ENCODE results near the gene DOK4. TPM values are rescaled to one million over a fixed set of nuclear protein-coding genes. Genes with fewer than 3 reads are reported as not detected.

The DOK4 gene
- total and polyA plus RNA-seq, 2 of the 8 experiments (the other 6 are each of a cell fraction or from before 2014, with no cell fraction given), result 24.0 to 28.9 TPM

- no peak overlapping the region for H2BK120ac ChIP-seq (replicated peaks; ENCODE audit: low read depth, low read length)
- no peak overlapping the region for H3K4ac ChIP-seq (replicated peaks; ENCODE audit: insufficient read length, low read depth, low read length)
- H3K4me2 ChIP-seq (ENCODE audit: insufficient read depth in 1 of 2, low read depth in 2 of 2, low read length in 2 of 2), result no peak overlapping the region
- no peak overlapping the region for H2BK15ac ChIP-seq (ENCODE audit: low read length)
- no peaks in the 10 kb centered on the region for H3K79me2 ChIP-seq (ENCODE audit: control insufficient read depth in 1 of 2, insufficient read depth in 2 of 2, low read length in 2 of 2)
- no peak overlapping the region for H2BK5ac ChIP-seq (ENCODE audit: low read depth, low read length)
- WGBS, 2 experiments (ENCODE audit: extremely low coverage in 1 of 2, insufficient coverage in 1 of 2, insufficient read length in 1 of 2, insufficient replicate concordance in 2 of 2, low coverage in 1 of 2, low lambda C conversion rate in 2 of 2, missing lambda C conversion rate in 1 of 2), result 89% methylated on average over 12 of the region's 12 CpGs; no CpG with 5 or more reads in 1 of the 2 experiments
- POLR2A ChIA-PET (ENCODE audit: partially characterized antibody), result interaction anchor here (1.6 kb wide), 1 partner anchor 8 kb away, joined by 5 read pairs; no protein-coding TSS in a partner anchor
- H3K79me1 ChIP-seq (ENCODE audit: low read depth, low read length), result no peaks in the 10 kb centered on the region
- no peak overlapping the region; the same call in 1 of the 2 replicates for H2BK12ac ChIP-seq (ENCODE audit: low read depth, low read length)
- CTCF ChIA-PET (ENCODE audit: partially characterized antibody), result interaction anchor here (0.6 to 8.8 kb wide), 5 partner anchors 9 to 47 kb away, joined by 3 to 89 read pairs (median 5); partner anchors contain the start of gene POLR2C
- no peak overlapping the region for H3K14ac ChIP-seq (ENCODE audit: insufficient read length)
- no peak overlapping the region for H3K56ac ChIP-seq (replicated peaks; ENCODE audit: insufficient read length, low read depth, low read length)
- H3K4me1 ChIP-seq (replicated peaks in 1 of 4; ENCODE audit: control insufficient read depth in 3 of 4, insufficient read depth in 4 of 4, low read length in 3 of 4), result peaks cover 0 to 13% (median 7%) of the 10 kb centered on the region in 4 experiments; a peak in 6 of 7 replicates
- no peak overlapping the region for H4K8ac ChIP-seq (ENCODE audit: extremely low read depth, insufficient read depth, low read length)
- no peak overlapping the region for H3K9ac ChIP-seq (replicated peaks in 1 of 4; ENCODE audit: extremely low read depth in 1 of 4, low read depth in 3 of 4, low read length in 3 of 4)
- H3K4me3 ChIP-seq (ENCODE audit: extremely low read depth in 1 of 4, insufficient read depth in 2 of 4, low read depth in 3 of 4, low read length in 4 of 4), result no peak overlapping the region
- no peaks in the 10 kb centered on the region for H4K20me1 ChIP-seq (replicated peaks in 1 of 2; ENCODE audit: control insufficient read depth in 1 of 2, insufficient read depth in 2 of 2, low read length in 2 of 2)
- no peak overlapping the region for H4K91ac ChIP-seq (replicated peaks; ENCODE audit: insufficient read length, low read length)
- no peak overlapping the region for H2AK5ac ChIP-seq (ENCODE audit: low read depth, low read length)
- H3K27me3 ChIP-seq (replicated peaks in 1 of 4; ENCODE audit: control insufficient read depth in 3 of 4, extremely low read depth in 1 of 4, insufficient read depth in 3 of 4, low read length in 3 of 4), result no peaks in the 10 kb centered on the region
- H3K9me3 ChIP-seq (ENCODE audit: insufficient read depth in 2 of 2, low read depth in 1 of 2, low read length in 1 of 2), result no peaks in the 10 kb centered on the region
- H3K36me3 ChIP-seq (ENCODE audit: control insufficient read depth in 2 of 4, insufficient read depth in 4 of 4, low read length in 3 of 4), result no peaks in the 10 kb centered on the region
- no peak for DNase-seq (ENCODE audit: low read depth in 1 of 2, low spot score in 2 of 2)
- no peak overlapping the region for H3K18ac ChIP-seq (ENCODE audit: extremely low read depth, low read length)
- H4K5ac ChIP-seq (ENCODE audit: insufficient read length, low read depth, low read length), result no peak overlapping the region
- H3K23ac ChIP-seq (ENCODE audit: insufficient read length), result no peak overlapping the region
- no peak overlapping the region for H3K27ac ChIP-seq (ENCODE audit: low read depth, low read length)
- FAIRE-seq, result no peak
- H2BK20ac ChIP-seq (ENCODE audit: low read length), result no peak overlapping the region
- H2AFZ ChIP-seq (ENCODE audit: low read length), result no peak overlapping the region
- peaks cover under 1% of the 10 kb centered on the region; the same call in 1 of the 2 replicates for H3K23me2 ChIP-seq (ENCODE audit: low read depth, low read length)
These were observed 23.1 kb upstream of the DOK4 start for GRCh38 chr16:57509231-57509923.

Data from H1 (cell line).